Measurements from ENCODE around the gene MGLL.

The MGLL gene

GRCh38 chr3:127729556-127730056 is 92.7 kb downstream of the MGLL start:
- Histone ChIP-seq H3K27ac (ENCODE audit: low read depth, low read length, poor library complexity, severe bottlenecking) (no peak overlapping the region), H4K20me1 (ENCODE audit: insufficient read depth, low read length) (no peaks in the 10 kb centered on the region), H3K36me3 (ENCODE audit: insufficient read depth, low read length) (no peaks in the 10 kb centered on the region), H3K27me3 (ENCODE audit: insufficient read depth, low read length) (no peaks in the 10 kb centered on the region), H3K9me2 (ENCODE audit: low read depth, low read length) (no peaks in the 10 kb centered on the region), H3K4me3 (ENCODE audit: low read depth, low read length, poor library complexity, severe bottlenecking) (no peak overlapping the region), H3F3A (ENCODE audit: insufficient read depth, low read length) (no peaks in the 10 kb centered on the region), H3K9ac (ENCODE audit: low read length) (no peak overlapping the region), H3K9me3 (ENCODE audit: low read length) (no peaks in the 10 kb centered on the region), H3K79me2 (ENCODE audit: insufficient read depth, low read length) (no peaks in the 10 kb centered on the region), H3K4me2 (ENCODE audit: low read length) (no peak overlapping the region), H2AFZ (ENCODE audit: low read length) (no peak overlapping the region), H3K4me1 (ENCODE audit: insufficient read depth, low read length, severe bottlenecking) (peaks cover 25% of the 10 kb centered on the region)
- no peak for TF ChIP-seq EZH2 (IDR thresholded peaks at IDR 0.05; ENCODE audit: borderline replicate concordance, low read length)
- no peak for TF ChIP-seq CTCF (IDR thresholded peaks at IDR 0.05; ENCODE audit: low read length)

- H3K27me3 ChIP-seq (ENCODE audit: insufficient read depth, low read length), result no peaks in the 10 kb centered on the region
- no peaks in the 10 kb centered on the region for H3K9me3 ChIP-seq (ENCODE audit: low read length)
- no peak overlapping the region for H3K4me3 ChIP-seq (ENCODE audit: low read depth, low read length, poor library complexity, severe bottlenecking)
- H3K9me2 ChIP-seq (ENCODE audit: low read depth, low read length), result no peaks in the 10 kb centered on the region
- H3K4me2 ChIP-seq (ENCODE audit: low read length), result no peak overlapping the region
- H4K20me1 ChIP-seq (ENCODE audit: insufficient read depth, low read length), result no peaks in the 10 kb centered on the region
- TF ChIP-seq EZH2 (IDR thresholded peaks at IDR 0.05; ENCODE audit: borderline replicate concordance, low read length) (no peak), CTCF (IDR thresholded peaks at IDR 0.05; ENCODE audit: low read length) (no peak)
- H3K36me3 ChIP-seq (ENCODE audit: insufficient read depth, low read length), result no peaks in the 10 kb centered on the region
- no peak overlapping the region for H2AFZ ChIP-seq (ENCODE audit: low read length)
- H3K27ac ChIP-seq (ENCODE audit: low read depth, low read length, poor library complexity, severe bottlenecking), result no peak overlapping the region
- H3K9ac ChIP-seq (ENCODE audit: low read length), result no peak overlapping the region
- H3K79me2 ChIP-seq (ENCODE audit: insufficient read depth, low read length), result no peaks in the 10 kb centered on the region
- H3K4me1 ChIP-seq (ENCODE audit: insufficient read depth, low read length, severe bottlenecking), result peaks cover 14% of the 10 kb centered on the region
- no peaks in the 10 kb centered on the region for H3F3A ChIP-seq (ENCODE audit: insufficient read depth, low read length)
Observed at GRCh38 chr3:127728417-127729015, 93.8 kb downstream of the MGLL start.

GRCh38 chr3:127726894-127727293 is 95.4 kb downstream of the MGLL start:
- no peak overlapping the region for H3K9ac ChIP-seq (ENCODE audit: low read length)
- no peak overlapping the region for H3K4me3 ChIP-seq (ENCODE audit: low read depth, low read length, poor library complexity, severe bottlenecking)
- no peak overlapping the region for H3K27ac ChIP-seq (ENCODE audit: low read depth, low read length, poor library complexity, severe bottlenecking)
- no peaks in the 10 kb centered on the region for H4K20me1 ChIP-seq (ENCODE audit: insufficient read depth, low read length)
- H3K27me3 ChIP-seq (ENCODE audit: insufficient read depth, low read length), result no peaks in the 10 kb centered on the region
- no peaks in the 10 kb centered on the region for H3F3A ChIP-seq (ENCODE audit: insufficient read depth, low read length)
- no peak overlapping the region for H3K4me2 ChIP-seq (ENCODE audit: low read length)
- no peaks in the 10 kb centered on the region for H3K9me3 ChIP-seq (ENCODE audit: low read length)
- H2AFZ ChIP-seq (ENCODE audit: low read length), result no peak overlapping the region
- no peaks in the 10 kb centered on the region for H3K79me2 ChIP-seq (ENCODE audit: insufficient read depth, low read length)
- no peaks in the 10 kb centered on the region for H3K9me2 ChIP-seq (ENCODE audit: low read depth, low read length)
- no peak for TF ChIP-seq EZH2 (IDR thresholded peaks at IDR 0.05; ENCODE audit: borderline replicate concordance, low read length)
- no peak for TF ChIP-seq CTCF (IDR thresholded peaks at IDR 0.05; ENCODE audit: low read length)
- H3K4me1 ChIP-seq (ENCODE audit: insufficient read depth, low read length, severe bottlenecking), result no peaks in the 10 kb centered on the region
- H3K36me3 ChIP-seq (ENCODE audit: insufficient read depth, low read length), result no peaks in the 10 kb centered on the region

Measured in OCI-LY1 (cell line).